ENCODE results near the gene MACF1. TPM values are rescaled to one million over a fixed set of nuclear protein-coding genes. Genes with fewer than 3 reads are reported as not detected.
"Not testable (repeated sequence)": the region's sequence is repeated elsewhere in the genome, so short reads cannot be mapped to it uniquely, and the experiment has no call there.

MACF1 gene
- total and polyA plus RNA-seq, 4 donors: 23.3 to 216 (median 51.2) TPM

DNA sequence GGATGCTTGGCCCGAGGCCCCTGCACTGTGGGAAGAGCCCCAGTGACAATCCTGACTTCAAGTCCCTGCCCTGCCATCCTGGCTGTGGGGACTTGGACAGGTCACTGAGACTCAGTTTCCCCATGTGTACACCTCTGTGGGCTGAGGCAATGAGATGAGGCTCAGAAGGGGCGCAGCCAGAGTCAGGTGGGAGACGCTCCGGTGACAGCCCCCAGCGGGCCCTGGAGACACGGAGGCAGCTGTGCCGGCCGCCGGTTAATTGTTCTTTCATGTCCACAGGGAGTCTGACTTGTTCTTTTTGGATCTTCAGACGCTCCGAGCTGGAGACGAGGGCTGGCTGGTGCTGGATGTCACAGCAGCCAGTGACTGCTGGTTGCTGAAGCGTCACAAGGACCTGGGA, 307.0 kb downstream of the MACF1 start:
- not testable (repeated sequence) for H3K36me3 ChIP-seq (ENCODE audit: control insufficient read depth in 4 of 4, insufficient read depth in 3 of 4, low read depth in 1 of 4, low read length in 3 of 4); H3K27ac ChIP-seq (ENCODE audit: low read depth in 1 of 2, low read length in 2 of 2); H3K4me3 ChIP-seq (ENCODE audit: low read depth in 1 of 3, low read length in 3 of 3); H3K9ac ChIP-seq (ENCODE audit: low read depth in 1 of 2, low read length in 2 of 2); DNase-seq (ENCODE audit: low spot score); H3K4me1 ChIP-seq (ENCODE audit: control insufficient read depth in 4 of 4, insufficient read depth in 4 of 4, low read length in 3 of 4); H3K27me3 ChIP-seq (ENCODE audit: control insufficient read depth in 4 of 4, insufficient read depth in 4 of 4, low read length in 3 of 4); H3K9me3 ChIP-seq (ENCODE audit: control insufficient read depth in 4 of 4, low read length in 3 of 4)
- WGBS: 85% methylated on average over 8 of the region's 13 CpGs

DNA sequence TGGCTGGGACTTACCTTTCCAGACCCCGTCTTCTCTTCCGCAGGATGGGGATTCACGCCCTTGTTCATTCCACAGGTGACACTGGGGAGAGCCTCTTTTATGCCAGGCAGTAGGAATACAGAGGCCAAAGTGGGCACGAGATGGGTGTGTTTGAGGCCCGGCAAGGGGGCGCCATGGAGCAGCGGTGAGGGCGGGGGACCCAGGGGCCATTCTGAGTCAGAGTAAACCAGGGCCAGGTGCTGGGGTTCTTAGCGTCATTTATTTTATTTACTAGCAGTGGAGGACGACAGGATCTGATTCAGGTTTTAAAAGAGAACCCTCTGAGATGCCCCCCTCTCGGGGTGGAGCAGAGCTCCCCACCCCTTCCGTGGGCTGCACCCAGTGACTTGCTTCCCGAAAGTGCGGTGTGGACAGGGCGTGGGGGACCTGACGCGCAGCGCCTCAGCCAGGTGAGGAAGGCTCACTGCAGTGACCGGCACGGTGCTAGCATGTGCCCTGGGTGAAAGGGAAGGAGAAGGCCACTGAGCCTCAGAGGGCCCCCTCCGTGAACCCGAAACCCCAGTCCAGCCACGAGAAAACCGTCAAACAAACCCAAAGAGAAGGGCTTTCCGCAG, 307.8 kb downstream of the MACF1 start:
- not testable (repeated sequence) for H3K9ac ChIP-seq (ENCODE audit: low read depth in 1 of 2, low read length in 2 of 2); H3K4me3 ChIP-seq (ENCODE audit: low read depth in 1 of 3, low read length in 3 of 3); H3K27me3 ChIP-seq (ENCODE audit: control insufficient read depth in 4 of 4, insufficient read depth in 4 of 4, low read length in 3 of 4); H3K9me3 ChIP-seq (ENCODE audit: control insufficient read depth in 4 of 4, low read length in 3 of 4); H3K4me1 ChIP-seq (ENCODE audit: control insufficient read depth in 4 of 4, insufficient read depth in 4 of 4, low read length in 3 of 4); H3K36me3 ChIP-seq (ENCODE audit: control insufficient read depth in 4 of 4, insufficient read depth in 3 of 4, low read depth in 1 of 4, low read length in 3 of 4); DNase-seq (ENCODE audit: low spot score); H3K27ac ChIP-seq (ENCODE audit: low read depth in 1 of 2, low read length in 2 of 2)
- 53% methylated on average over 7 of the region's 25 CpGs for WGBS

GRCh38 chr1:39514710-39515124, 310.2 kb downstream of the MACF1 start:
- peak overlapping the region in 1 of 3 donors; percentile 29 for H3K4me3 ChIP-seq (ENCODE audit: low read depth in 1 of 3, low read length in 3 of 3)
- H3K27ac ChIP-seq (ENCODE audit: low read depth in 1 of 2, low read length in 2 of 2); H3K9me3 ChIP-seq (ENCODE audit: control insufficient read depth in 4 of 4, low read length in 3 of 4); H3K36me3 ChIP-seq (ENCODE audit: control insufficient read depth in 4 of 4, insufficient read depth in 3 of 4, low read depth in 1 of 4, low read length in 3 of 4); DNase-seq (ENCODE audit: low spot score); H3K4me1 ChIP-seq (ENCODE audit: control insufficient read depth in 4 of 4, insufficient read depth in 4 of 4, low read length in 3 of 4); H3K9ac ChIP-seq (ENCODE audit: low read depth in 1 of 2, low read length in 2 of 2); H3K27me3 ChIP-seq (ENCODE audit: control insufficient read depth in 4 of 4, insufficient read depth in 4 of 4, low read length in 3 of 4): not testable (repeated sequence)
- 2% methylated on average over 46 of the region's 46 CpGs for WGBS

DNA sequence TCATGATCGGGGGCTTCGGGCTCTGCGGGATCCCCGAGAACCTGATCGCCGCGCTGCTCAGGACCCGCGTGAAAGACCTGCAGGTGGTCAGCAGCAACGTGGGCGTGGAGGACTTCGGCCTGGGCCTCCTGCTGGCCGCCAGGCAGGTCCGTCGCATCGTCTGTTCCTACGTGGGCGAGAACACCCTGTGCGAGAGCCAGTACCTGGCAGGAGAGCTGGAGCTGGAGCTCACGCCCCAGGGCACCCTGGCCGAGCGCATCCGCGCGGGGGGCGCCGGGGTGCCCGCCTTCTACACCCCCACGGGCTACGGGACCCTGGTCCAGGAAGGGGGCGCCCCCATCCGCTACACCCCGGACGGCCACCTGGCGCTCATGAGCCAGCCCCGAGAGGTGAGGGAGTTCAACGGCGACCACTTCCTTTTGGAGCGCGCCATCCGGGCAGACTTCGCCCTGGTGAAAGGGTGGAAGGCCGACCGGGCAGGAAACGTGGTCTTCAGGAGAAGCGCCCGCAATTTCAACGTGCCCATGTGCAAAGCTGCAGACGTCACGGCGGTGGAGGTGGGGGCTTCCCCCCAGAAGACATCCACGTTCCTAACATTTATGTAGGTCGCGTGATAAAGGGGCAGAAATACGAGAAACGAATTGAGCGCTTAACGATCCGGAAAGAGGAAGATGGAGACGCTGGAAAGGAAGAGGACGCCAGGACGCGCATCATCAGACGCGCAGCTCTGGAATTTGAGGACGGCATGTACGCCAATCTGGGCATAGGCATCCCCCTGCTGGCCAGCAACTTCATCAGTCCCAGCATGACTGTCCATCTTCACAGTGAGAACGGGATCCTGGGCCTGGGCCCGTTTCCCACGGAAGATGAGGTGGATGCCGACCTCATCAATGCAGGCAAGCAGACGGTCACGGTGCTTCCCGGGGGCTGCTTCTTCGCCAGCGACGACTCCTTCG, 310.9 kb downstream of the MACF1 start:
- H3K27ac ChIP-seq (ENCODE audit: low read depth in 1 of 2, low read length in 2 of 2); H3K4me1 ChIP-seq (ENCODE audit: control insufficient read depth in 4 of 4, insufficient read depth in 4 of 4, low read length in 3 of 4); H3K27me3 ChIP-seq (ENCODE audit: control insufficient read depth in 4 of 4, insufficient read depth in 4 of 4, low read length in 3 of 4); H3K36me3 ChIP-seq (ENCODE audit: control insufficient read depth in 4 of 4, insufficient read depth in 3 of 4, low read depth in 1 of 4, low read length in 3 of 4); H3K9ac ChIP-seq (ENCODE audit: low read depth in 1 of 2, low read length in 2 of 2); DNase-seq (ENCODE audit: low spot score); H3K9me3 ChIP-seq (ENCODE audit: control insufficient read depth in 4 of 4, low read length in 3 of 4); H3K4me3 ChIP-seq (ENCODE audit: low read depth in 1 of 3, low read length in 3 of 3): not testable (repeated sequence)
- WGBS: 17% methylated on average over 24 of the region's 78 CpGs

GRCh38 chr1:39516841-39517240, 312.3 kb downstream of the MACF1 start:
- DNase-seq (ENCODE audit: low spot score); H3K4me3 ChIP-seq (ENCODE audit: low read depth in 1 of 3, low read length in 3 of 3); H3K4me1 ChIP-seq (ENCODE audit: control insufficient read depth in 4 of 4, insufficient read depth in 4 of 4, low read length in 3 of 4); H3K9me3 ChIP-seq (ENCODE audit: control insufficient read depth in 4 of 4, low read length in 3 of 4); H3K27me3 ChIP-seq (ENCODE audit: control insufficient read depth in 4 of 4, insufficient read depth in 4 of 4, low read length in 3 of 4); H3K27ac ChIP-seq (ENCODE audit: low read depth in 1 of 2, low read length in 2 of 2); H3K36me3 ChIP-seq (ENCODE audit: control insufficient read depth in 4 of 4, insufficient read depth in 3 of 4, low read depth in 1 of 4, low read length in 3 of 4); H3K9ac ChIP-seq (ENCODE audit: low read depth in 1 of 2, low read length in 2 of 2): not testable (repeated sequence)
- WGBS: 95% methylated on average over 4 of the region's 4 CpGs

DNA sequence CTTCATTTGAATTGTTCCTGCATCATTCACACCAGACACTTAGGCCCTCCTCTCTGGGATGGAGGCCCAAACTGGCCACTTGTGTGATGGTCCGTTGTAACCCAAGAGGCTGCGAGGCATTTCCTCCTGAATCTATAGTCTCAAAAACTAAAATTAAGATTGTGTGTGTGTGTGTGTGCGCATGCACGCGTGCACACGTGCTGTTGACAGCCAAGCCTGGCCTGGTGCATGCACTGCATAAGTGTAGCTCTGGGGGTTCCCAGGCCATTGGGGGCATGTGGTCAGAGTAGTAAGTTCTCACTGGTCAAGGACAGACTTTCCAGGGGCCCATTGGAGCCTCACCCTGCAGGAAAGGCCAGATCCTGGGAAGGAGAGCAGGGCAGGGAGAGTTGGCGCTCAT, 313.4 kb downstream of the MACF1 start:
- H3K36me3 ChIP-seq (ENCODE audit: control insufficient read depth in 4 of 4, insufficient read depth in 3 of 4, low read depth in 1 of 4, low read length in 3 of 4); H3K9me3 ChIP-seq (ENCODE audit: control insufficient read depth in 4 of 4, low read length in 3 of 4); H3K4me3 ChIP-seq (ENCODE audit: low read depth in 1 of 3, low read length in 3 of 3); H3K27me3 ChIP-seq (ENCODE audit: control insufficient read depth in 4 of 4, insufficient read depth in 4 of 4, low read length in 3 of 4); H3K4me1 ChIP-seq (ENCODE audit: control insufficient read depth in 4 of 4, insufficient read depth in 4 of 4, low read length in 3 of 4); DNase-seq (ENCODE audit: low spot score); H3K27ac ChIP-seq (ENCODE audit: low read depth in 1 of 2, low read length in 2 of 2); H3K9ac ChIP-seq (ENCODE audit: low read depth in 1 of 2, low read length in 2 of 2): not testable (repeated sequence)
- 95% methylated on average over 6 of the region's 7 CpGs for WGBS
